Measurements from ENCODE around the gene CCIN. TPM values are rescaled to one million over a fixed set of nuclear protein-coding genes. Genes with fewer than 3 reads are reported as not detected.

CCIN gene
- total RNA-seq, 1 experiment from 2014 or later: 0.20 TPM

GRCh38 chr9:36149197-36149596, 20.0 kb upstream of the CCIN start (continued):
- TF ChIP-seq ZBTB33 (IDR thresholded peaks at IDR 0.05; ENCODE audit: extremely low read depth, insufficient replicate concordance, low read length) (no peak), SRF (IDR thresholded peaks at IDR 0.05; ENCODE audit: low read depth) (no peak), MAX (IDR thresholded peaks at IDR 0.05) (no peak), ZNF274 (IDR thresholded peaks at IDR 0.05; ENCODE audit: low read depth, low read length) (no peak), ELF1 (IDR thresholded peaks at IDR 0.05; ENCODE audit: borderline replicate concordance, low read depth) (no peak), CBX3 (IDR thresholded peaks at IDR 0.05; ENCODE audit: low read depth) (no peak)

GRCh38 chr9:36150574-36151315, 18.4 kb upstream of the CCIN start:
- intact Hi-C loops (cut with micrococcal nuclease): no loop called here
- no peaks in the 10 kb centered on the region for H3K36me3 ChIP-seq (ENCODE audit: control insufficient read depth in 1 of 2, insufficient read depth in 2 of 2, low read length in 2 of 2)

More at GRCh38 chr9:36150574-36151315, 18.4 kb upstream of the CCIN start:
- H3K27ac ChIP-seq (ENCODE audit: low read depth, low read length): no peak overlapping the region
- no peak overlapping the region for H3K9ac ChIP-seq (ENCODE audit: low read length)
- BruUV-seq (replicated peaks): no TSS peak
- TF ChIP-seq CBX3 (IDR thresholded peaks at IDR 0.05; ENCODE audit: low read depth): no peak
- no peak for TF ChIP-seq TCF7L2 (IDR thresholded peaks at IDR 0.05; ENCODE audit: borderline replicate concordance, extremely low read depth, insufficient read depth, insufficient read length)
- no peak for TF ChIP-seq ZNF274 (IDR thresholded peaks at IDR 0.05; ENCODE audit: low read depth, low read length)
- TF ChIP-seq EZH2 (IDR thresholded peaks at IDR 0.05): no peak
- ChIA-PET POLR2A (no interaction called here), RAD21 (ENCODE audit: low non-redundant PET in 1 of 2, low total read pairs in 2 of 2, uncharacterized antibody in 2 of 2, unreplicated experiment in 2 of 2) (no interaction called here), CTCF (no interaction called here)
- no peak overlapping the region for H2AFZ ChIP-seq (ENCODE audit: low read depth, low read length, poor library complexity, severe bottlenecking)
- H3K4me1 ChIP-seq (ENCODE audit: control insufficient read depth in 1 of 2, insufficient read depth in 2 of 2, low read length in 2 of 2): peaks cover 7 to 12% of the 10 kb centered on the region in 2 experiments
- DNase-seq (ENCODE audit: low read depth, low spot score) (no peak), ATAC-seq (no peak)
- H3K27me3 ChIP-seq (ENCODE audit: insufficient read depth, low read length): no peaks in the 10 kb centered on the region
- H3K79me2 ChIP-seq (ENCODE audit: insufficient read depth, low read length): no peaks in the 10 kb centered on the region
- H3K4me3 ChIP-seq (replicated peaks in 1 of 2; ENCODE audit: low read depth in 1 of 2, low read length in 2 of 2): no peak overlapping the region
- no peaks in the 10 kb centered on the region for H3K9me2 ChIP-seq (ENCODE audit: insufficient read depth)
- no peak overlapping the region for H3K4me2 ChIP-seq (ENCODE audit: low read length)
- H4K20me1 ChIP-seq (ENCODE audit: insufficient read depth): no peaks in the 10 kb centered on the region
- peaks cover 0 to 3% of the 10 kb centered on the region in 2 experiments; a peak in 1 of 4 replicates for H3K9me3 ChIP-seq (ENCODE audit: control insufficient read depth in 1 of 2, insufficient read depth in 1 of 2, low read depth in 1 of 2, low read length in 2 of 2)

All from HCT116 (cell line).